Fibroblast of skin of left quadriceps (primary cell): ENCODE measurements around the gene ZNF324B.
A peak's percentile ranks its signal among the peaks of the same experiment; 100 is the strongest.
"Not testable (repeated sequence)": the region's sequence is repeated elsewhere in the genome, so short reads cannot be mapped to it uniquely, and the experiment has no call there.

Source experiments
- DNase-seq, 2 experiments: peaks; one replicate each; pipeline ENCODE4 v3.0.0-alpha.2; 2013; ENCODE audit warnings: low read depth in 2 of 2

The ZNF324B gene

DNA sequence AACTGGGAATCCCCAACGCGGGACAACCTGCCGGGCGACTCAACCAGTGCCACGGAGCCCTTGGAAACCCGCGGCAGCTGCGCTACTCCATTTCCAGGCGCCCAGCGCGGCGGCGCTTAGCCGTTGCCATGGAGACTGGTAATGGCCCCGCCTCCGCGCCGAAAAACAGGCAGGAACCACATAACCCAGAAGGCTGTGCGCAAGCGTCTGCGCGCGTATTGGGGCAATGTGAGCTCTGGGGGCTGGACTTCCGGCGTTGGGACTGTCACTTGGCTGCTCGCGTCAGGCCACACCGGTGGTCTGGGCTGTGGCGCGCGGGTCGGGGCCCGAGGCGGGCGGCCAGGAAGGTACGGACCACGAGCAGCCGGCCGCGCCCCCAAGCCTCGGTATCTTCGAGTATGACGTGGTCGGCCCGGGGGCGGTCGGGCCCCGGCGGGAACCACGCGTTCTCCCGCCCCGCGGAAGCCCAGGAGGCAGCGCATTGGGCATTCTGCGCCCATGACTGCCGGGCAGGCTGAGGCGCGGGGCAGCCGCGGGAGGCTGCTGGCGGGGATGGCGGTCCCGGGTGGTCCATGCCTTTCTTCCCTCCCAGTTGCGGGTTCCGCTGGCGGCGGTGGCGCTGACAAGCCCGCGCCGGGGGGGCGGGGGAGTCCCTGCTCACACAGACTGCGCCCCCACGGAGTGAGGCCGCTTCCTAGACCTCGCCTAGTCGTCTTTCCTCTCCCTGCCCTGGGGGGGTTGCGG lies at the start of gene ZNF324B:
ZNF324B (plus strand) TSS at position 265 of the 744 bp plus-strand sequence. CDS start 2,080 bp downstream, outside the sequence.
- peak; percentile 83 to 85 for DNase-seq

- DNase-seq: no peak
These were observed 49.5 kb upstream of the ZNF324B start for GRCh38 chr19:58401840-58402421.

DNA sequence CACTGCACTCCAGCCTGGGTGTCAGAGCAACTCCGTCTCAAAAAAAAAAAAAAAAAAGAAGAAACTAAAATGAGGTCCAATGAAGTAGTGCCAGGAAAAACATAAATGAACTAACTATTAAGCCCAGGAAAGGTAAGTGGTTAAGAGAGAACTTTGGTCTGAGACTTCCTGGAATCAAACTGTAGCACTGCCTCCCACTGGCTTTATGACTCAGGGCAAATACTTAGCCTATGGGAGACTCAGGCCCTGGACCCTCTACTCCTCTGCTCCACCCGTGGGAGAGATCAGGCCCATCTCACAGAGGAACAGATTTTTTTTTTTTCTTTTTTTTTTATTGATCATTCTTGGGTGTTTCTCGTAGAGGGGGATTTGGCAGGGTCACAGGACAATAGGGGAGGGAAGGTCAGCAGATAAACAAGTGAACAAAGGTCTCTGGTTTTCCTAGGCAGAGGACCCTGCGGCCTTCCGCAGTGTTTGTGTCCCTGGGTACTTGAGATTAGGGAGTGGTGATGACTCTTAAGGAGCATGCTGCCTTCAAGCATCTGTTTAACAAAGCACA lies 47.4 kb upstream of the ZNF324B start:
- DNase-seq: not testable (repeated sequence)

DNA sequence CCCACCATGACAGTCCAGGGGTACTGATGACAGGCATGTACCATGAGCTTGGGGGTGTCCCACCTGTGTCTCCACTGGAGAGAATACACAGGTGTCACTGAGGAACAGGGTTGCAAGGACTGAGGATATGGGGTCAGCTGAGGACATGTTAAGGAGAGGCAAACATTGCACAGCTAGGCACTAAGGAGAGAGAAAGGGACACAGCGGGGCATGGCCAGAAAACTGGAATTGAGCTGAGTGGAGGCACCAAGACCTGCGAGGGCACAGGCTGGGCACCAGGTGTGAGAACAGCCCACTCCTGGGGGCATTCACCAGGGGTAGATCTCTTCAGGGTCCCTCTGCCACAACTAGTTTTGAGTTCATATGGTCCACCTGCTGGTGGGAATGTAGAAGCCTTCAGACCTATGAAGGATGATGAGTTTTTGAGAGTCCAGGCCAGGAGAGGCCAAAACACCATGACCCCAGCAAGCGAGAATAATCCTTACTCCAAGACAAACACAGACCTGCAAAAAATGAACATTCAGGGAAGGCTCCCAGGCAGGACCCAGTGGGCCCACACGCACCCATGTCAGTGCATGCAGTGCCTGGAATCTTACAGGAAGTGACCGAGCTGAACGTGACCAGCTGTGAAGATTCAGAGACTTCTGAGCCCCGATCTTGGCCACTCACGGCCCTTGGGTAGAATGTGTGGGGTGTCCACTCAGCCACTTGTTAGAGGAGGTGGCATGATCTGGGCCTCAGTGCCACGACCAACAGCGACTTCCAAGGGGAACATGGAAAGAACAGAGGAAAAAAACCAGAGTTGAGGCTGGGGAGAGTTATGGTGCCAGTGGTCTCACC lies 44.4 kb upstream of the ZNF324B start:
- DNase-seq: no peak

- no peak for DNase-seq
These were observed 43.7 kb upstream of the ZNF324B start for GRCh38 chr19:58407658-58408151.

- peak; percentile 91 to 92 for DNase-seq
These were observed 43.0 kb upstream of the ZNF324B start, which contains the start of gene ZNF584 for GRCh38 chr19:58408152-58409009. Gene ZNF584 (plus strand): TSS chr19:58408649. CDS start chr19:58409148, 499 bp downstream.

DNA sequence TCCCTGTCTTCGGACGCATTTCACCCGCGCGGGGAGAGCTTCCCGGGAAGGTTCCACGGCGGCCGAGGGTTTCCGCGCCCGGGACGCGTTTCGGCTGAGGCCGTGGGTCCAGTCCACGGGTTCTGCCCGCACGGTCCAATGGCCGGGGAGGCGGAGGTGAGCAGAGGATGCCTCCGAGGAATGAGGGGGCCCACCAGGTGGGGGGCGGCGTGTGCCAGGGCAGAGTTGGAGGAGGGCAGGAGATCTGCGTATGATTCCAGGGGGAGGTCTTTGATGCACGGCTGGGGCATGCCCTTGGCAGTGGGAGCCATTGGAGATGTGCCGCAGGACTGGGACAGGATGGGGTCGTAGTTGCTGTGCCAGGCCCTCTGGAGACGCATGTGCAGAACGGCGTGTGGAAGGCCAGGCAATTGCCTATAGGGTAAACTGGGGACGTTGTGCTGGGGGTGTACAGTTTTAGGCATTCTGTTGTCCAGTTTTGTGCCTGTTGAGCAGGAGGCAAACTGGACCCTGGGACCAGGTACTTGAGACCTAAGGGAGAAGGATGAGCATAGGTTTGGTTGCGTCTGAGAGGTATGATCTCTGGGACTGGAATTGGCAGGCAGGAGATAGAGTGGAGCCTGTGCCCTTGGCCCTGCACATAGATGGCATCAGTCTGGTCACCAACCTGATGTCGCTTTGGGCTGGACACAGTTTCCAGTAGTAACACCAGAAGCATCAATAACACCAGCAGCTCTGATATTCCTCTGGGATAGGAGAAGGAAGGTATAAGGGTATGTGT lies 42.2 kb upstream of the ZNF324B start:
- no peak for DNase-seq

GRCh38 chr19:58416604-58417003 lies 34.8 kb upstream of the ZNF324B start:
- no peak for DNase-seq

DNA sequence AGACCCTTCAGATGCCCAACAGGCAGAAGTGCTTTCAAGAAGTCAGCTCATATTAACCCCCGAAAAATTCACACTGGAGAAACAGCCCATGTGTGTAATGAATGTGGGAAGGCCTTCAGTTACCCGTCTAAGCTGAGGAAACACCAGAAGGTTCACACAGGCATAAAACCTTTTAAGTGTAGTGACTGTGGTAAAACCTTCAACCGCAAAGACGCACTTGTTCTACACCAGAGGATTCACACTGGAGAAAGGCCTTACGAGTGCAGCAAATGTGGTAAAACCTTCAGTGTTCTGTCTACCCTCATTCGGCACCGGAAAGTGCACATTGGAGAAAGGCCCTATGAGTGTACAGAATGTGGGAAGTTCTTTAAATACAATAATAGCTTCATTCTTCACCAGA lies 34.4 kb upstream of the ZNF324B start:
- DNase-seq: no peak

DNA sequence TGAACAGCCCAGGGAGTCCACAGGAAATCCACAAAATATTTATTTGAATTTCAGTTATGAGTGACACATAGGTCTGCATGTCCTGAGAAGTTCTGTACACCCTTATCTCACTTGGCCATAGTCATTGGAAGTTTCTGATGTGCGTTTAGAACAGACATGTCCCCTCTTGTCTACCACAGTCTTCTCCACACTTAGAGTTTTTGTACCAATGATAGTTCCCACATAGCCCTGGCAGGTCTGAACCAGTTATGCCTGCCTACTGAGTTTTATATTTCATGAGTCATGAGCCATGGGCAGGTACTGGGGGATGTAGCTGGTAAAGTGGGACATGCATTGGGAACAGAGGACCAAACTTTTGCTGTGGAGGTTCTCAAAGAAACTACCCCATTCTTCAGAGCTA lies 22.8 kb upstream of the ZNF324B start:
- DNase-seq: no peak

DNA sequence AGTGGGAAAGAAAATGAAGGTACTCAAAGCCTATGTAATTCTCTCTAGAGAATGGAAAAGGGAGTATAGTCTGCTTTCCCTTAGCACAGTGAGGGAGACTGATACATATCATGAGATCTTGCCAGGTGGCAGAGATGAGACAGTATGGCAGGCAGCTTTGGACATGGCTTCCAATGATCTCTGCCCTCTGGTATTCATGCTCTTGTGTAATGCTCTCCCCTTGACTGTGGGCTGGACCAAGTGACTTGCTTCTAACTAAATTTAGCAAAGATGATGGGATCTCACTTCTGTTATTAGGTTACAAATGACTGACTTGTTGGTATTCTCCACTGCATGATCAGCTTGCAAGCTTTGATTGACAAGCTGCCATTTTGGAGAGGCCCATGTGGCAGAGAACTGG lies 21.7 kb upstream of the ZNF324B start:
- no peak for DNase-seq

GRCh38 chr19:58434217-58434616 lies 17.2 kb upstream of the ZNF324B start:
- DNase-seq: no peak

DNA sequence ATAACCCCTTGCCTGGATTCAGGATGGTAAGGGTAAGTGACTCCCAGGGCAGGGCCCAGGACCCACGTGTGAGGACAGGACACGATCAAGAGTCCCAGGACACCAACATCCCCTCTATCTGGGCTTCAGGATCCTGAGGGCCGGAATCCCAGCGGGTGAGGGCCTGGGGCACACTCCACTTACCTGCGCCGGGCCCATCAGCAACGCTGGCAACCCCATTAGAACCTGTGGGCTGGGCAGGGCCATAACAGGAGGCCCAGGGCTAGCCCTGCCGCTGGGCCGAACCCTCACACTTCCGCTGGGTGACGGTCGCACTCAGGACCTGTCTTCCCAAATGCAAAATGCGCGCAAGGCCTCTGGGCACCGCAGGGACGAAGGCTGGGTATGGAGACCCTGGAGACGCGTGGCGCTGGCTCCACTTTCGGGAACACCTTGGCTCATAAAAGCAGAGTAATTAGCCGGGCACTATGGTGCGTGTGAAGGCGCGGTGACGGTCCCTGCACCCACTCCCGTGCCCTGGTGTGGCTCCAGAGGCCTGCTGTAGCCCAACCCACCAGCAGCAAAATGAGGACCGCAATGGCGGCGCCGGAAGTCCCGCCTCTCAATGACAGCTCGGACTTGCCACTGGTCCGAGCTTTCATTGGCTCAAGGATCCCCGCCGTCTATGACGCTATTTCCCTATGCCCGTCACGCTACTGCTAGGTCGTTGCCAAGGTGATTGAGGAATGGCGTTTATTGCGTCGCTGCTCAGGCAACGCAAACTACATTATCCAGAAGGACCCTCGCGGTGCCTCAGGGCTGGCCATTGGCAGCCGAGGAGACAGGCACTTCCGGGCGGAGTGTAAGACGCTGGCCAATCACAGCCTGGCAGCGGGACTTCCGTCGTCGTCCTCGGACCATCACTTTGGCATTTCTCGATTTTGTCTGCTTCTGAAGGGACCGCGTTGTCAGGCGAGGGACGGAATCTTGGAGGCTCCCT lies 11.6 kb upstream of the ZNF324B start, which contains the start of gene ZNF132:
ZNF132 (minus strand) TSS at position 578 of the 979 bp plus-strand sequence; CDS start at position 246, 332 bp downstream.
- DNase-seq: peak; percentile 99 to 100

GRCh38 chr19:58440556-58440955 lies 10.9 kb upstream of the ZNF324B start:
- DNase-seq: no peak

- not testable (repeated sequence) for DNase-seq
These were observed 8.4 kb upstream of the ZNF324B start for GRCh38 chr19:58442986-58443385.

DNA sequence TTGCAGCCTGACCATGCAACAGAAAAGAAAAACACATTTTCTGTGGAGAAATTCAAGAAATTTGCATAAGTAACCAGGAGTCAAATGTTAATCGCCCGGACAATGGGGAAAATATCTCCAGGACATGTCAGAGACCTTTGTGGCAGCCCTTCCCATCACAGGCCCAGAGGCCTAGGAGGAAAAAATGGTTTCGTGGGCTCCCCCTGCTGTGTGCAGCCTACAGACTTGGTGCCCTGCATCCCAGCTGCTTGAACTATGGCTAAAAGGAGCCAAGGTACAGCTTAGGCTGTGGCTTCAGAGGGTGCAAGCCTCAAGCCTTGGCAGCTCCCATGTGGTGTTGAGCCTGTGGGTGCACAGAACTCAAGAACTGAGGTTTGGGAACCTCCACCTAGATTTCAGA lies 2.6 kb upstream of the ZNF324B start:
- not testable (repeated sequence) for DNase-seq

- not testable (repeated sequence) for DNase-seq
These were observed 1.4 kb upstream of the ZNF324B start for GRCh38 chr19:58449980-58450379.

- no peak for DNase-seq
These were observed 515 bp upstream of the ZNF324B start for GRCh38 chr19:58450856-58451357.

DNA sequence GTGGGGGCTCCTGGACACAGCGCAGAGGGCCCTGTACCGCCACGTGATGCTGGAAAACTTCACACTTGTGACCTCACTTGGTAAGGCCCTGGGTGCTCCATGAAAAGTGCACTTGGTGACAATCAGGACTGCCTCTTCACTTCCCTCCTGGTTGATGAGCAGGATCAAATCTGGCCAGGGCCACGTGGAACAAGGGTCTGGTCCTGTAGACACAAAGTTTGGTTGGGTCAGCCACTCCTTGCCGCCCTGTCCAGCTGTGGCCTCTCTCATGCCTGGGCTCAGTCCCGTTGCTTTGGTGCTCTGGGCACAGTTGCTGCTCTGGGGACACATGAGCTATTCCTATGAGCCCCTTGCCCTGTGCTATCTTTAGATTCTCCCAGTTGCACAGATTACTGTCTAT lies 2.3 kb downstream of the ZNF324B start:
- no peak for DNase-seq
